Non-pigmented ciliary epithelial cell (primary cell): ENCODE data around the gene GOT1.

Experiments
- DNase-seq: peaks from one replicate; pipeline ENCODE4 v3.0.0-alpha.2; 2010; ENCODE audit warnings: low read depth

The GOT1 gene

DNA sequence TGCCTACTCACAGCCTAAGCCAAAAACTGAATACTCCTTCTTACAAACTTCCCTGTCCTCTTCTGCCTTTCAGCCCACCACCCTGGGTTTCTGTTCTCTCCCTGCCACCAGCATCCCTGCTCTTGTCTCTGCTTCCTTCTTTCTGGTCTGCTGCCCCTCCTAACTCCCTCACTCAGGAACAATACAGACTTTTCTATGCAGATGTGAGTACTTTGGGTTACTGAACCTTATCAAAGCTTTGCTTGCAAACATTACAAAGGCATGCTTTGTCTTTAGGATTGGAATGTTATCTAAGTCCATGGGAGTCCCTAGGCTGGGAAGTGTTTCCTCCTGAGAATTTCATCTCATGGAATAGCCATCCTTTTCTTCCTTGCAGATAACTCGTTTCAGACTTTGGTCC is 72.3 kb downstream of the GOT1 start:
- no peak for DNase-seq

DNA sequence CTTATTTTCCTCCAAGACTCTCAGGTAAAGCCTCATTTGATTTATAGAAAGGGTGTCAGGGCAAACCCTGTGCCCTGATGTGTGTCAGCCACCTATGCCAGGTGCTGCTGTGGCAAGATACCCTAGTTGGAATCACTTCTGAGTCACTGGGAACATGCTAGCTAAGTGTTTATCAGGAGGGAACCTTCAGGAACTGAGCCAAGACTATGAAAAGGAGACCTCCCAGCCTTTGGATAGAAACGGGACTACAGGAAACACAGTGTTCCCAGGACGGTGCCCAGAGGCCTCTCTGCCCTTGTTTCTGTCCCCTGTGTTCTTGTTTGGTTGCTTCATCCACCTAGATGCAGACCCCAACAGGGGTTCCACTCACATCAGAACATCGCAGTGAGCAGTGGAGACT is 72.7 kb downstream of the GOT1 start:
- no peak for DNase-seq

DNA sequence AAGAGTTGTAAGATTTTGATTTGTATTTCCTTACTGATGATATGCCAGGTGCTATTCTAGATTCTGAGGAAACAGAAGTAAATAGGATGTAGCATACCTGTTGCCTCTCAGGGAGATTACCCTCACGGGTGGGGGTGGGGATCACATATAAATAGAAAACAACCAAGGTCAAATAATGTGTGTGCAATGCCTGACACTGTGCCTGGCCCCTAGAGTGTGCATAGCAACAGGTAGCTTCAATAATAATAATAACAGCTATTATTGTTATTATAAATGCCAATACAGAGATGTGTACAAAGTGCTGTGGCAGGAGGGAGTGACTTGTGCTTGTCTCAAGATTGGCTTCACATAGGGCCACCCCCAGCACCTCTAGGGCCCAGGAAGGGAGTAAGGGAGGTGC is 77.2 kb downstream of the GOT1 start:
- DNase-seq = no peak

- DNase-seq = no peak
Measured at GRCh38 chr10:99347672-99348071, 82.8 kb downstream of the GOT1 start.
